B cell (primary cell): ENCODE data around the gene ARRDC1. TPM values are rescaled to one million over a fixed set of nuclear protein-coding genes. Genes with fewer than 3 reads are reported as not detected.

Source experiments
- ATAC-seq: fragments of 200-7000 bp; cut with Tn5 transposase; one replicate; pipeline ENCODE4 v1.10.0; 2021; ENCODE audit warnings: low read depth, mild to moderate bottlenecking, moderate number of reproducible peaks, moderate library complexity
- CTCF ChIA-PET: fragments of 350-600 bp; sonication (Branson Sonifier 250); formaldehyde crosslinking; loops from one replicate; lab custom pipeline; 2021; ENCODE audit warnings: antibody characterized with exemption, inconsistent platforms; lab: Charles Lee
- POLR2A ChIA-PET: fragments of 350-600 bp; sonication (Branson Sonifier 250); formaldehyde crosslinking; loops from one replicate; lab custom pipeline; 2021; ENCODE audit warnings: antibody characterized with exemption; lab: Charles Lee
- DNase-seq: peaks from one replicate; pipeline ENCODE4 v3.0.0; 2013
- H2AFZ ChIP-seq: 2 replicates; pipeline ENCODE4 v1.6.1; 2012; ENCODE audit warnings: mild to moderate bottlenecking, low read depth, low read length; ENCODE audit not compliant: insufficient read depth, poor library complexity, severe bottlenecking
- H3K27ac ChIP-seq, 2 donors: 1 replicate in 1 of 2; 2 replicates in 1 of 2; pipeline ENCODE4 v1.5.1; 2012 to 2013; ENCODE audit warnings: low read length in 2 of 2, mild to moderate bottlenecking in 2 of 2, moderate library complexity in 1 of 2
- H3K27me3 ChIP-seq, 4 experiments: fragments of 200-600 bp in 1 of 4; sonication (generic) in 1 of 4; replicated peaks in 1 of 4; 1 replicate in 2 of 4; 2 replicates in 2 of 4; pipeline versions ENCODE4 v1.6.1 to v1.7.0; 2013 to 2016; ENCODE audit warnings: low read length in 3 of 4, mild to moderate bottlenecking in 2 of 4, mixed read lengths in 1 of 4, moderate library complexity in 1 of 4; ENCODE audit not compliant: insufficient read depth in 4 of 4, control insufficient read depth in 3 of 4; ENCODE audit errors: control extremely low read depth in 1 of 4
- H3K36me3 ChIP-seq, 2 experiments: replicated peaks in 1 of 2; 1 replicate in 1 of 2; 2 replicates in 1 of 2; pipeline versions ENCODE4 v1.6.1 to v1.7.1; 2013; ENCODE audit warnings: low read length in 1 of 2; ENCODE audit not compliant: insufficient read depth in 2 of 2, control insufficient read depth in 1 of 2; ENCODE audit errors: control extremely low read depth in 1 of 2, extremely low read depth in 1 of 2
- H3K4me1 ChIP-seq, 2 donors: fragments of 200-600 bp in 1 of 2; sonication (generic) in 1 of 2; 1 replicate in 1 of 2; 2 replicates in 1 of 2; pipeline versions ENCODE4 v1.5.1 to v1.6.1; 2013 to 2017; ENCODE audit warnings: low read length in 2 of 2; ENCODE audit not compliant: control insufficient read depth in 2 of 2, insufficient read depth in 2 of 2
- H3K4me2 ChIP-seq: replicated peaks from 2 replicates; pipeline ENCODE3; 2012; ENCODE audit warnings: mild to moderate bottlenecking, low read depth, low read length; ENCODE audit not compliant: poor library complexity, severe bottlenecking
- H3K4me3 ChIP-seq, 5 experiments: fragments of 200-600 bp in 1 of 5; sonication (generic) in 1 of 5; 1 replicate in 3 of 5; 2 replicates in 2 of 5; pipeline versions ENCODE4 v1.5.1 to v1.7.0; 2011 to 2016; ENCODE audit warnings: low read length in 4 of 5, mild to moderate bottlenecking in 4 of 5, low read depth in 2 of 5, control low read depth in 1 of 5, moderate library complexity in 1 of 5; ENCODE audit not compliant: insufficient read depth in 1 of 5; ENCODE audit errors: control extremely low read depth in 1 of 5, extremely low read depth in 1 of 5
- H3K79me2 ChIP-seq: fragments of 200-600 bp; sonication (generic); one replicate; pipeline ENCODE4 v1.6.0; 2016; ENCODE audit warnings: low read length; ENCODE audit not compliant: control insufficient read depth, insufficient read depth
- H3K9ac ChIP-seq: fragments of 200-600 bp; sonication (generic); 2 replicates; pipeline ENCODE4 v1.6.1; 2017; ENCODE audit warnings: mild to moderate bottlenecking, low read length, moderate library complexity
- H3K9me3 ChIP-seq, 3 donors: one replicate each; pipeline versions ENCODE4 v1.6.1 to v1.7.1; 2013; ENCODE audit warnings: low read length in 2 of 3; ENCODE audit not compliant: control insufficient read depth in 2 of 3, insufficient read depth in 1 of 3; ENCODE audit errors: control extremely low read depth in 1 of 3
- H4K20me1 ChIP-seq: 2 replicates; pipeline ENCODE4 v1.6.0; 2012; ENCODE audit warnings: mild to moderate bottlenecking, low read length; ENCODE audit not compliant: insufficient read depth, control insufficient read depth, poor library complexity, severe bottlenecking
- H3K27ac Mint-ChIP-seq: one replicate; pipeline ENCODE4 v1.8.0; 2021; ENCODE audit warnings: mixed read lengths
- H3K27me3 Mint-ChIP-seq: one replicate; pipeline ENCODE4 v1.8.0; 2021; ENCODE audit warnings: mixed read lengths
- H3K4me1 Mint-ChIP-seq: one replicate; pipeline ENCODE4 v1.8.0; 2021; ENCODE audit warnings: mixed read lengths
- H3K4me3 Mint-ChIP-seq: one replicate; pipeline ENCODE4 v1.8.0; 2021; ENCODE audit warnings: mixed read lengths
- H3K9me3 Mint-ChIP-seq: one replicate; pipeline ENCODE4 v1.8.0; 2022; ENCODE audit warnings: mixed read lengths; ENCODE audit not compliant: insufficient read depth
- CTCF ChIP-seq: fragments of 200-600 bp; IDR thresholded peaks from one replicate; pipeline ENCODE4 v1.8.0; 2022; ENCODE audit warnings: antibody characterized with exemption, mild to moderate bottlenecking
- EZH2 ChIP-seq: IDR thresholded peaks from 2 replicates; pipeline ENCODE4 v1.6.1; 2012; ENCODE audit warnings: borderline replicate concordance, low read depth, mild to moderate bottlenecking, moderate library complexity, low read length; ENCODE audit not compliant: insufficient read depth, poor library complexity, severe bottlenecking
- WGBS: methylation state at CpG from one replicate; pipeline ENCODE4 v1.1.5; 2013; ENCODE audit warnings: missing lambda C conversion rate; ENCODE audit not compliant: insufficient coverage; 5-methylcytosine and 5-hydroxymethylcytosine counted together
- intact Hi-C: fragments of 100-400 bp; cut with micrococcal nuclease; formaldehyde crosslinking; loops from one replicate; pipeline ENCODE4 v1.10.0; 2022
- polyA plus RNA-seq: library from polyadenylated mRNA; depleted of rRNA; stranded (reverse); fragments of >200 nt; gene quantifications from 2 replicates; pipeline ENCODE4 v1.2.3, GENCODE V29; 2012
- total RNA-seq, 2 donors: library from RNA; stranded (reverse); fragments of 120-200 nt in 1 of 2; gene quantifications; 1 replicate in 1 of 2; 2 replicates in 1 of 2; pipeline versions ENCODE4 v1.2.3 to v1.2.4, GENCODE V29; 2013 to 2022

ARRDC1 gene
- total and polyA plus RNA-seq, 2 donors (not counting 1 experiment from before 2014, with no cell fraction given) = 89.2 to 227 TPM

GRCh38 chr9:137650779-137651178 lies 45.3 kb downstream of the ARRDC1 start:
- H3K9me3 Mint-ChIP-seq = no peaks in the 10 kb centered on the region
- peaks cover 49% of the 10 kb centered on the region for H3K4me1 Mint-ChIP-seq
- H3K4me1 ChIP-seq = peaks cover 21 to 28% of the 10 kb centered on the region in 2 donors
- no peaks in the 10 kb centered on the region for H3K9me3 ChIP-seq
- no peak overlapping the region for H3K4me3 Mint-ChIP-seq
- H3K27me3 ChIP-seq = no peaks in the 10 kb centered on the region
- no peak overlapping the region for H3K27ac Mint-ChIP-seq
- peaks cover 81% of the 10 kb centered on the region for H4K20me1 ChIP-seq
- H3K27ac ChIP-seq = no peak overlapping the region
- H3K4me2 ChIP-seq = peak overlapping the region; percentile 6
- POLR2A ChIA-PET = no interaction called here
- H3K79me2 ChIP-seq = peaks cover 99% of the 10 kb centered on the region
- 75% methylated on average over 2 of the region's 7 CpGs for WGBS
- TF ChIP-seq EZH2 = no peak
- no peak for TF ChIP-seq CTCF
- H3K9ac ChIP-seq = no peak overlapping the region
- no peak overlapping the region for H3K4me3 ChIP-seq
- no peak overlapping the region for H2AFZ ChIP-seq
- intact Hi-C loops = no loop called here
- CTCF ChIA-PET = interaction anchor here (1.3 kb wide), 1 partner anchor 22 kb away, joined by 3 read pairs; no protein-coding TSS in a partner anchor
- no peak for ATAC-seq
- H3K36me3 ChIP-seq = peaks cover 4 to 22% of the 10 kb centered on the region in 2 experiments
- H3K27me3 Mint-ChIP-seq = no peaks in the 10 kb centered on the region
- DNase-seq = no peak

GRCh38 chr9:137656416-137656815 lies 50.9 kb downstream of the ARRDC1 start:
- peaks cover 34% of the 10 kb centered on the region for H3K4me1 Mint-ChIP-seq
- Histone ChIP-seq H3K4me2 (no peak overlapping the region), H3K79me2 (peaks cover 94% of the 10 kb centered on the region), H3K4me1 (peaks cover 11 to 18% of the 10 kb centered on the region in 2 donors), H3K27ac (no peak overlapping the region), H3K9ac (no peak overlapping the region), H4K20me1 (peaks cover 66% of the 10 kb centered on the region), H3K27me3 (no peaks in the 10 kb centered on the region), H3K9me3 (no peaks in the 10 kb centered on the region), H3K36me3 (peaks cover 3 to 18% of the 10 kb centered on the region in 2 experiments), H2AFZ (no peak overlapping the region), H3K4me3 (no peak overlapping the region)
- no peak overlapping the region for H3K4me3 Mint-ChIP-seq
- no peak overlapping the region for H3K27ac Mint-ChIP-seq
- 100% methylated on average over 2 of the region's 6 CpGs for whole genome bisulfite sequencing
- ATAC-seq (no peak), DNase-seq (no peak)
- CTCF ChIA-PET = interaction anchor here (0.8 to 1.2 kb wide), 2 partner anchors 9 to 16 kb away, joined by 3 read pairs; no protein-coding TSS in a partner anchor
- no peaks in the 10 kb centered on the region for H3K27me3 Mint-ChIP-seq
- H3K9me3 Mint-ChIP-seq = no peaks in the 10 kb centered on the region
- POLR2A ChIA-PET = no interaction called here
- intact Hi-C loops = no loop called here
- TF ChIP-seq CTCF = no peak
- TF ChIP-seq EZH2 = no peak
